ENCODE results near the gene CHPF.

The CHPF gene

GRCh38 chr2:219554350-219554749, 10.7 kb upstream of the CHPF start:
- Mint-ChIP-seq H3K36me3 (ENCODE audit: low read depth) (peaks cover 16% of the 10 kb centered on the region), H3K4me3 (peak overlapping the region in 2 of 3 experiments; percentile 61 to 71), H3K9me3 (no peaks in the 10 kb centered on the region), H3K27ac (no peak overlapping the region), H3K4me1 (peaks cover 5% of the 10 kb centered on the region), H3K27me3 (ENCODE audit: low read depth) (peaks cover 14% of the 10 kb centered on the region)
- TF ChIP-seq CTCF (IDR thresholded peaks at IDR 0.05; ENCODE audit: unreplicated experiment in 3 of 3), result no peak

- no peak overlapping the region for H3K27ac Mint-ChIP-seq
- no peak for TF ChIP-seq CTCF (IDR thresholded peaks at IDR 0.05; ENCODE audit: unreplicated experiment in 3 of 3)
- peak overlapping the region; percentile 61 to 76 (median 71) for H3K4me3 Mint-ChIP-seq
- H3K4me1 Mint-ChIP-seq, result peaks cover 5% of the 10 kb centered on the region
- peaks cover 14% of the 10 kb centered on the region for H3K27me3 Mint-ChIP-seq (ENCODE audit: low read depth)
- no peaks in the 10 kb centered on the region for H3K9me3 Mint-ChIP-seq
- peaks cover 9% of the 10 kb centered on the region for H3K36me3 Mint-ChIP-seq (ENCODE audit: low read depth)
Measured at GRCh38 chr2:219553463-219553963, 9.9 kb upstream of the CHPF start.

- Mint-ChIP-seq H3K4me3 (peak overlapping the region; percentile 26 to 76 (median 61)), H3K36me3 (ENCODE audit: low read depth) (peaks cover 11% of the 10 kb centered on the region), H3K27me3 (ENCODE audit: low read depth) (peaks cover 14% of the 10 kb centered on the region), H3K4me1 (peaks cover 5% of the 10 kb centered on the region), H3K9me3 (no peaks in the 10 kb centered on the region), H3K27ac (no peak overlapping the region)
- TF ChIP-seq CTCF (IDR thresholded peaks at IDR 0.05; ENCODE audit: unreplicated experiment in 3 of 3), result no peak
Measured at GRCh38 chr2:219553168-219553417, 9.5 kb upstream of the CHPF start.

DNA sequence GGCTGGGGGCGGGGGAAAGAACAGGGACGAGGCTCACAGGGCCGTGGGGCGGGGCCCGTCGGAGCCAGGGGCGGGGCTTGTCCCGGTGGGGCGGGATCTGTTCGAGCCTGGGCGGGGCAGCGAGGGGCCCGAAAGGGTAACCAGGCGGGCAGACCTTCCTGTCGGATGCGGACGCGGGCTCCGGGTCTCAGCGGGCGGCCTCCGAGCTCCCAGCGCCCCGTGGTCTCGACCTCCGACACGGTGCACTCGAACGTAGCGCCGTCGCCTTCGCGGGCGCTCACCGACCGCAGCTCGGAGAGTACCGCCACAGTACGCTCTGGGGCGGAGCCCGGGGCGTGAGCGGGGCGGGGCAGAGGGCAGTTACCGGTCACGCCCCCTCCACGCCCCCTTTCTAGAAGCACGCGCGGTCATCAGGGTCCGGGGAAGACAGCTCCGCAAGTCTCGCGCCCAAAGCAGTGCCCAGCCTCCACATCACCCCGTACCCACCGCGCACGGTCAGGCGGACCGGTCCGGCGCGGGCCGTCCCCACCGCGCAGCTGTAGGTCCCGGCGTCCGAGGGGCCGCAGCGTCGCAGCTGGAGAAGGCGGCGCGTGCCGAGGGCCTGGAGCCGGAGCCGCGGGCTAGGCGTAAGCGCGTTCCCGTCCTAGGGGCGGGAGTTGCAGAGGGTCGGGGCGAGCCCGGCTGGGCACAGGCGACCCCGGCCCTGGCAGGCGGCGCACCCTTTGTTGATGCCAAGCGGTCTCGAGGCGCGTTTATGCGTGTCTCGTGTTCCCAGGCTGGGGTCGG, 9.0 kb upstream of the CHPF start:
- Mint-ChIP-seq H3K27ac (no peak overlapping the region), H3K9me3 (no peaks in the 10 kb centered on the region), H3K27me3 (ENCODE audit: low read depth) (peaks cover 14% of the 10 kb centered on the region), H3K4me3 (peak overlapping the region; percentile 83 to 89 (median 86)), H3K36me3 (ENCODE audit: low read depth) (peaks cover 12% of the 10 kb centered on the region), H3K4me1 (peaks cover 5% of the 10 kb centered on the region)
- TF ChIP-seq CTCF (IDR thresholded peaks at IDR 0.05; ENCODE audit: unreplicated experiment in 3 of 3), result no peak

DNA sequence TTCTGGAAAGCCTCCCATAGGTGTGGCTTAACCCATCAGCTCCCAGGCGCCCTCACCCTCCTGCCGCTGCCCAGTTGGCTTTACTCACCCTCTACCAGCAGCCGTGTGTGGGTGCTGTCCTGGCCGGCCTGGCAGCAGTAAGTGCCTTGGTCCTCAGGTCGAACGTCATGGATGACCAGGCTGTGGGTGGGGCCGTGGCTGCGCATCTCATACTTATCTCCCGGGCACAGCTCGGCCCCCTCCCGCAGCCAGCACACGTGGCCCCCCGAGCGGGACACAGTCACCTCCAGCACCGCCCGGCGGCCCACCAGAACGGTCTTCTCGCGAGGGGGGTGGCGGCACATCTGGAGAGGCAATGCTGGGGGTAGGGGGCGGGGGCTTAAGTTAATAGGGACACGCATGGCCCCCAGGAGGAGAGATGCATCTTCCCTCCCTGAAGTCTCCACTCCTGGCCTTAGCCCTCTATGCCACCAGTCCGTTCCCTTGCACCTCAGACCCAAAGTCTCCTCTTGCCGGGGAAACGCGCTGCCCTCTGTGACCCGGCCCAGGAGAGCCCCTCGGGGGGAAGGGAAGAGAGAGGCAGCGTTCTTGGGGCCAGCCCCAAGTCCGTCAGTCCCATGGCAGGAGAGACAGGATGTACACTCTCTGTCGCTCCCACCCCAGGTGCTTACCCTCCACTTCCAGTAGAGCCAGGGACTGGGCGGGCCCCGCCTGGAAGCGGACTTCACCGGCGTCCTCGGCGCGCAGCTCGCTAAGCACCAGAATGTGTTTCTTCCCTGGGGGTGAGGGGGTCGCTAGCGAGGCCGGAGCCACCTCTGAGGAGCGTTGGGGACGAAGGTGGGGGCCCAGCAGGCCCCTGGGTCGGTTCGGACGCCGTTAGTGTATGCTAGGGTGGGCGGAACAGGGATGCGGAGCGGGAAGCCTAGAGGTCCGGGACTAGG, 8.1 kb upstream of the CHPF start:
- Mint-ChIP-seq H3K36me3 (ENCODE audit: low read depth) (peaks cover 16% of the 10 kb centered on the region), H3K4me1 (peaks cover 5% of the 10 kb centered on the region), H3K9me3 (no peaks in the 10 kb centered on the region), H3K27ac (no peak overlapping the region), H3K27me3 (ENCODE audit: low read depth) (peaks cover 17% of the 10 kb centered on the region), H3K4me3 (peak overlapping the region; percentile 83 to 89 (median 86))
- TF ChIP-seq CTCF (IDR thresholded peaks at IDR 0.05; ENCODE audit: unreplicated experiment in 3 of 3), result no peak
